CD4-positive, alpha-beta T cell (primary cell): ENCODE data around the gene CNTLN. TPM values are rescaled to one million over a fixed set of nuclear protein-coding genes. Genes with fewer than 3 reads are reported as not detected.
"Not testable (repeated sequence)": the region's sequence is repeated elsewhere in the genome, so short reads cannot be mapped to it uniquely, and the experiment has no call there.

Experiments
- ATAC-seq: fragments of 200-7000 bp; cut with Tn5 transposase; one replicate; pipeline ENCODE4 v1.10.0; 2022; ENCODE audit warnings: mild to moderate bottlenecking; ENCODE audit not compliant: poor library complexity
- CTCF ChIA-PET: fragments of 350-600 bp; sonication (Branson Sonifier 250); formaldehyde crosslinking; loops from one replicate; lab custom pipeline; 2021; ENCODE audit warnings: antibody characterized with exemption, inconsistent platforms; lab: Charles Lee
- POLR2A ChIA-PET: fragments of 350-600 bp; sonication (Branson Sonifier 250); formaldehyde crosslinking; loops from one replicate; lab custom pipeline; 2021; ENCODE audit warnings: antibody characterized with exemption, inconsistent platforms; lab: Charles Lee
- DNase-seq, 14 experiments: peaks; one replicate each; pipeline ENCODE4 v3.0.0-alpha.2; 2013 to 2020; ENCODE audit warnings: mixed read lengths in 2 of 14
- H3K27ac ChIP-seq, 2 donors: one replicate each; pipeline versions ENCODE4 v1.5.1 to v1.7.0; 2013; ENCODE audit warnings: low read length in 2 of 2, low read depth in 1 of 2, mild to moderate bottlenecking in 1 of 2
- H3K27me3 ChIP-seq, 2 experiments: 1 replicate in 1 of 2; 2 replicates in 1 of 2; pipeline versions ENCODE4 v1.6.1 to v1.7.0; 2013; ENCODE audit warnings: low read length in 2 of 2, control low read depth in 1 of 2, mild to moderate bottlenecking in 1 of 2, moderate library complexity in 1 of 2; ENCODE audit not compliant: insufficient read depth in 2 of 2, control insufficient read depth in 1 of 2
- H3K36me3 ChIP-seq: one replicate; pipeline ENCODE4 v1.6.1; 2013; ENCODE audit warnings: low read length, control low read depth; ENCODE audit not compliant: insufficient read depth
- H3K4me1 ChIP-seq: one replicate; pipeline ENCODE4 v1.6.1; 2013; ENCODE audit warnings: low read length, control low read depth; ENCODE audit not compliant: insufficient read depth
- H3K4me3 ChIP-seq: one replicate; pipeline ENCODE4 v1.5.1; 2013; ENCODE audit warnings: mild to moderate bottlenecking, low read length, moderate library complexity
- H3K9me3 ChIP-seq, 2 experiments: 1 replicate in 1 of 2; 2 replicates in 1 of 2; pipeline versions ENCODE4 v1.6.1 to v1.7.0; 2013; ENCODE audit warnings: low read length in 2 of 2, mild to moderate bottlenecking in 2 of 2, control low read depth in 1 of 2, moderate library complexity in 1 of 2; ENCODE audit not compliant: control insufficient read depth in 1 of 2, insufficient read depth in 1 of 2
- H3K27ac Mint-ChIP-seq: one replicate; pipeline ENCODE4 v1.8.0; 2020; ENCODE audit warnings: mixed read lengths
- H3K27me3 Mint-ChIP-seq: one replicate; pipeline ENCODE4 v1.8.0; 2021; ENCODE audit warnings: mixed read lengths
- H3K36me3 Mint-ChIP-seq: one replicate; pipeline ENCODE4 v1.8.0; 2021; ENCODE audit warnings: low read depth, mixed read lengths
- H3K4me1 Mint-ChIP-seq: one replicate; pipeline ENCODE4 v1.8.0; 2021; ENCODE audit warnings: low read depth, mixed read lengths
- H3K4me3 Mint-ChIP-seq: one replicate; pipeline ENCODE4 v1.8.0; 2020; ENCODE audit warnings: mild to moderate bottlenecking, mixed read lengths
- H3K9me3 Mint-ChIP-seq: one replicate; pipeline ENCODE4 v1.8.0; 2020; ENCODE audit warnings: mixed read lengths
- CTCF ChIP-seq: fragments of 200-600 bp; IDR thresholded peaks from one replicate; pipeline ENCODE4 v1.8.0; 2022; ENCODE audit warnings: antibody characterized with exemption, mild to moderate bottlenecking
- intact Hi-C, 2 experiments: fragments of 100-400 bp; cut with DNase I in 1 of 2; cut with micrococcal nuclease in 1 of 2; formaldehyde crosslinking; loops; one replicate each; pipeline versions ENCODE4 v1.15.1 to v1.9.0; 2023 to 2025; cut with DNase I, micrococcal nuclease
- total RNA-seq, 174 experiments: library from RNA in 2 of 174; stranded (reverse) in 2 of 174; gene quantifications; one replicate each; pipeline ENCODE4 v1.2.3 and lab custom pipeline; 2021 to 2026

Gene CNTLN
- total RNA-seq, 2 experiments from 2014 or later, result 0.25 to 0.28 TPM

GRCh38 chr9:17166346-17166745 is 31.5 kb downstream of the CNTLN start:
- DNase-seq, result no peak
- CTCF ChIA-PET, result no interaction called here
- no peak overlapping the region for H3K27ac Mint-ChIP-seq

GRCh38 chr9:17171309-17172094 is 36.7 kb downstream of the CNTLN start:
- Histone ChIP-seq H3K9me3 (peaks cover 0 to 6% of the 10 kb centered on the region in 2 experiments), H3K36me3 (no peaks in the 10 kb centered on the region), H3K27ac (no peak overlapping the region), H3K4me1 (no peaks in the 10 kb centered on the region), H3K27me3 (no peaks in the 10 kb centered on the region), H3K4me3 (no peak overlapping the region)
- Mint-ChIP-seq H3K4me1 (no peaks in the 10 kb centered on the region), H3K27ac (no peak overlapping the region), H3K9me3 (peaks cover 9% of the 10 kb centered on the region), H3K27me3 (no peaks in the 10 kb centered on the region), H3K36me3 (no peaks in the 10 kb centered on the region), H3K4me3 (no peak overlapping the region)
- ChIA-PET CTCF (no interaction called here), POLR2A (no interaction called here)
- ATAC-seq, result no peak
- no peak for TF ChIP-seq CTCF
- intact Hi-C loops, result no loop called here
- no peak for DNase-seq

More at GRCh38 chr9:17166346-17166745, 31.5 kb downstream of the CNTLN start:
- Mint-ChIP-seq H3K4me3 (no peak overlapping the region), H3K27me3 (no peaks in the 10 kb centered on the region), H3K36me3 (no peaks in the 10 kb centered on the region), H3K9me3 (peaks cover 7% of the 10 kb centered on the region), H3K4me1 (no peaks in the 10 kb centered on the region)
- intact Hi-C loops, result no loop called here
- ATAC-seq, result no peak
- no peak overlapping the region for H3K27ac ChIP-seq
- POLR2A ChIA-PET, result no interaction called here
- H3K4me3 ChIP-seq, result no peak overlapping the region
- no peaks in the 10 kb centered on the region for H3K4me1 ChIP-seq
- TF ChIP-seq CTCF, result no peak
- peaks cover 0 to 15% of the 10 kb centered on the region in 2 experiments for H3K9me3 ChIP-seq
- no peaks in the 10 kb centered on the region for H3K27me3 ChIP-seq
- no peaks in the 10 kb centered on the region for H3K36me3 ChIP-seq

- peaks cover 6 to 18% of the 10 kb centered on the region in 2 experiments for H3K9me3 ChIP-seq
- H3K4me3 ChIP-seq, H3K36me3 ChIP-seq, H3K9me3 Mint-ChIP-seq, ATAC-seq, DNase-seq, CTCF ChIA-PET, H3K4me1 Mint-ChIP-seq, H3K4me3 Mint-ChIP-seq, H3K36me3 Mint-ChIP-seq, H3K27ac ChIP-seq, H3K27me3 ChIP-seq, H3K27ac Mint-ChIP-seq, POLR2A ChIA-PET, H3K4me1 ChIP-seq, H3K27me3 Mint-ChIP-seq, intact Hi-C loops: not testable (repeated sequence)
Measured at GRCh38 chr9:17177496-17177895, 42.7 kb downstream of the CNTLN start.
